ENCODE results near the gene TTC3.

Gene TTC3

DNA sequence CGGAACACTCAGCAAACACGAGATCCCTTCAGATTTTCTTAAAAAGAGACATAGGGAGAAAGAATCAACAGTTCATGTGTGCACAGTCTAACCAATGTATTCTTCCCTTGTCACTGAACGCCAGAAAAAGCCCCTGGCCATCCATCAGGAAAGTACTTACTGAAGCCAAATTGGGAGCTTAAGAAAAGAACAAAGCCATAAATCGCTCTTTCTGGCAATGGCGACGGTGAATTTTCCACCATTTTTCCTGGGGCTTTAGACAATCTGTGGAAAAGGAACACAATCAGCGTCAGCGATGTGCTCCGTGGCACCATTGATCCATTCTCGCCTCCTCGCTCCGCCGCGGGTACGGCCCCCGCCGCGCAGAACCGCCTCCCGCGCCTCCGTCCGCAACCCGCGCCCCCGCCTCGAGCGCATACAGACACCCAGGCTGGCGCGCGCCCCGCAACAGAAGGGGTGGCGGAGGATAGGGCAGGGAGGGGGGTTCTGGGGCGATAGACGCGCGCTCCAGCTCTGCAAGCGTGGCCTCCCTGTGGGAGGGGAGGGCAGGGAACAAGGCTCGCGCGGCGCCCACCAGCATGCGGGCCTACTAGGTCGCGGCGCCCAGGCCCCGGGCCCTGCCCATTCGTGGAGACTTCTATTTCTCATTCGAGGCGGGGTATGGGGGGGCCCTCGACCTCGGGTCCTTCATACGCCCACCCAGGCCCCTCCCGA lies 623 bp upstream of the TTC3 start (continued):
- peak; percentile 94 for TF ChIP-seq KLF16 (tag by site-specific recombination; IDR thresholded peaks at IDR 0.05)
- TF ChIP-seq GLI2 (tag by site-specific recombination; IDR thresholded peaks at IDR 0.05; ENCODE audit: borderline replicate concordance, low read depth) = no peak
- TF ChIP-seq SALL2 (tag by site-specific recombination; IDR thresholded peaks at IDR 0.05; ENCODE audit: borderline replicate concordance) = no peak
- TF ChIP-seq, protein P1, sequence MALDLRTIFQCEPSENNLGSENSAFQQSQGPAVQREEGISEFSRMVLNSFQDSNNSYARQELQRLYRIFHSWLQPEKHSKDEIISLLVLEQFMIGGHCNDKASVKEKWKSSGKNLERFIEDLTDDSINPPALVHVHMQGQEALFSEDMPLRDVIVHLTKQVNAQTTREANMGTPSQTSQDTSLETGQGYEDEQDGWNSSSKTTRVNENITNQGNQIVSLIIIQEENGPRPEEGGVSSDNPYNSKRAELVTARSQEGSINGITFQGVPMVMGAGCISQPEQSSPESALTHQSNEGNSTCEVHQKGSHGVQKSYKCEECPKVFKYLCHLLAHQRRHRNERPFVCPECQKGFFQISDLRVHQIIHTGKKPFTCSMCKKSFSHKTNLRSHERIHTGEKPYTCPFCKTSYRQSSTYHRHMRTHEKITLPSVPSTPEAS (tag by site-specific recombination; IDR thresholded peaks at IDR 0.05) = peak; percentile 36; the same call in 1 of the 2 replicates
- TF ChIP-seq, protein P2, sequence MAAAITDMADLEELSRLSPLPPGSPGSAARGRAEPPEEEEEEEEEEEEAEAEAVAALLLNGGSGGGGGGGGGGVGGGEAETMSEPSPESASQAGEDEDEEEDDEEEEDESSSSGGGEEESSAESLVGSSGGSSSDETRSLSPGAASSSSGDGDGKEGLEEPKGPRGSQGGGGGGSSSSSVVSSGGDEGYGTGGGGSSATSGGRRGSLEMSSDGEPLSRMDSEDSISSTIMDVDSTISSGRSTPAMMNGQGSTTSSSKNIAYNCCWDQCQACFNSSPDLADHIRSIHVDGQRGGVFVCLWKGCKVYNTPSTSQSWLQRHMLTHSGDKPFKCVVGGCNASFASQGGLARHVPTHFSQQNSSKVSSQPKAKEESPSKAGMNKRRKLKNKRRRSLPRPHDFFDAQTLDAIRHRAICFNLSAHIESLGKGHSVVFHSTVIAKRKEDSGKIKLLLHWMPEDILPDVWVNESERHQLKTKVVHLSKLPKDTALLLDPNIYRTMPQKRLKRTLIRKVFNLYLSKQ (tag by site-specific recombination; IDR thresholded peaks at IDR 0.05; ENCODE audit: borderline replicate concordance) = no peak
- peak; percentile 93 for TF ChIP-seq GLIS2 (tag by site-specific recombination; IDR thresholded peaks at IDR 0.05)
- no peak for TF ChIP-seq ZNF514 (tag by site-specific recombination; IDR thresholded peaks at IDR 0.05)
- peak; percentile 92 for TF ChIP-seq KLF17 (tag by site-specific recombination; IDR thresholded peaks at IDR 0.05)
- no peak for TF ChIP-seq ATF2 (tag by site-specific recombination; IDR thresholded peaks at IDR 0.05; ENCODE audit: low read depth)
- TF ChIP-seq ZNF707 (tag by site-specific recombination; IDR thresholded peaks at IDR 0.05) = peak; percentile 37; the same call in 1 of the 2 replicates
- TF ChIP-seq, protein P3, sequence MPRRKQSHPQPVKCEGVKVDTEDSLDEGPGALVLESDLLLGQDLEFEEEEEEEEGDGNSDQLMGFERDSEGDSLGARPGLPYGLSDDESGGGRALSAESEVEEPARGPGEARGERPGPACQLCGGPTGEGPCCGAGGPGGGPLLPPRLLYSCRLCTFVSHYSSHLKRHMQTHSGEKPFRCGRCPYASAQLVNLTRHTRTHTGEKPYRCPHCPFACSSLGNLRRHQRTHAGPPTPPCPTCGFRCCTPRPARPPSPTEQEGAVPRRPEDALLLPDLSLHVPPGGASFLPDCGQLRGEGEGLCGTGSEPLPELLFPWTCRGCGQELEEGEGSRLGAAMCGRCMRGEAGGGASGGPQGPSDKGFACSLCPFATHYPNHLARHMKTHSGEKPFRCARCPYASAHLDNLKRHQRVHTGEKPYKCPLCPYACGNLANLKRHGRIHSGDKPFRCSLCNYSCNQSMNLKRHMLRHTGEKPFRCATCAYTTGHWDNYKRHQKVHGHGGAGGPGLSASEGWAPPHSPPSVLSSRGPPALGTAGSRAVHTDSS (tag by site-specific recombination; IDR thresholded peaks at IDR 0.05) = no peak
- peak; percentile 95 for TF ChIP-seq KLF8 (tag by site-specific recombination; IDR thresholded peaks at IDR 0.05)
- TF ChIP-seq YY2 (tag by site-specific recombination; IDR thresholded peaks at IDR 0.05) = no peak
- no peak for TF ChIP-seq ZNF488 (tag by site-specific recombination; IDR thresholded peaks at IDR 0.05)
- peak; percentile 23; the same call in 1 of the 2 replicates for TF ChIP-seq ZNF585B (tag by site-specific recombination; IDR thresholded peaks at IDR 0.05)
- no peak for TF ChIP-seq ELK4 (IDR thresholded peaks at IDR 0.05; ENCODE audit: borderline replicate concordance, low read depth, low read length)
- TF ChIP-seq ZNF24 (tag by site-specific recombination; IDR thresholded peaks at IDR 0.05) = peak; percentile 62; the same call in 1 of the 2 replicates
- TF ChIP-seq ZBTB6 (tag by site-specific recombination; IDR thresholded peaks at IDR 0.05) = peak; percentile 47; the same call in 1 of the 2 replicates
- peak; percentile 88 for TF ChIP-seq ZBTB20 (tag by site-specific recombination; IDR thresholded peaks at IDR 0.05)
- TF ChIP-seq ZNF768 (tag by site-specific recombination; IDR thresholded peaks at IDR 0.05) = no peak; the same call in 1 of the 2 replicates
- TF ChIP-seq ZNF560 (tag by site-specific recombination; IDR thresholded peaks at IDR 0.05; ENCODE audit: borderline replicate concordance) = no peak
- peak; percentile 50; the same call in 1 of the 2 replicates for TF ChIP-seq IKZF3 (tag by site-specific recombination; IDR thresholded peaks at IDR 0.05)
- no peak for TF ChIP-seq ZNF16 (tag by site-specific recombination; IDR thresholded peaks at IDR 0.05; ENCODE audit: low read depth)
- no peak for TF ChIP-seq ZNF114 (tag by site-specific recombination; IDR thresholded peaks at IDR 0.05)
- no peak for TF ChIP-seq ZNF654 (tag by site-specific recombination; IDR thresholded peaks at IDR 0.05; ENCODE audit: low read depth)
- TF ChIP-seq ZNF830 (tag by site-specific recombination; IDR thresholded peaks at IDR 0.05; ENCODE audit: low read depth) = no peak
- peak; percentile 85 for TF ChIP-seq ZXDB (tag by site-specific recombination; IDR thresholded peaks at IDR 0.05)
- no peak; the same call in 1 of the 2 replicates for TF ChIP-seq ZNF214 (tag by site-specific recombination; IDR thresholded peaks at IDR 0.05; ENCODE audit: borderline replicate concordance)
